WTC11 (cell line): ENCODE data around the gene PPP1R12A. TPM values are rescaled to one million over a fixed set of nuclear protein-coding genes. Genes with fewer than 3 reads are reported as not detected.

ENCODE experiments used
- ATAC-seq: fragments of 200-7000 bp; cut with Tn5 transposase; 2 replicates; pipeline ENCODE4 v1.10.0; 2021; ENCODE audit warnings: mild to moderate bottlenecking, moderate library complexity
- CTCF ChIA-PET: fragments of 300-600 bp; sonication (Branson Sonifier 250); formaldehyde crosslinking; loops from one replicate; lab custom pipeline; 2021; ENCODE audit warnings: antibody characterized with exemption; lab: Charles Lee
- POLR2A ChIA-PET: fragments of 350-600 bp; sonication (Branson Sonifier 250); formaldehyde crosslinking; loops from one replicate; lab custom pipeline; 2021; ENCODE audit warnings: antibody characterized with exemption; lab: Charles Lee
- DNase-seq: peaks from one replicate; pipeline ENCODE4 v3.0.0; 2021; ENCODE audit warnings: low spot score
- H3K27ac Mint-ChIP-seq: 2 replicates; pipeline ENCODE4 v1.8.0; 2021; ENCODE audit warnings: mixed read lengths
- H3K27me3 Mint-ChIP-seq: 2 replicates; pipeline ENCODE4 v1.8.0; 2021; ENCODE audit warnings: low read depth, mild to moderate bottlenecking, moderate library complexity, mixed read lengths
- H3K36me3 Mint-ChIP-seq: 2 replicates; pipeline ENCODE4 v1.8.0; 2021; ENCODE audit warnings: mixed read lengths
- H3K4me1 Mint-ChIP-seq: 2 replicates; pipeline ENCODE4 v1.8.0; 2022; ENCODE audit warnings: mixed read lengths
- H3K4me3 Mint-ChIP-seq: 2 replicates; pipeline ENCODE4 v1.8.0; 2021; ENCODE audit warnings: mild to moderate bottlenecking, moderate library complexity, mixed read lengths
- H3K9me3 Mint-ChIP-seq: 2 replicates; pipeline ENCODE4 v1.8.0; 2021; ENCODE audit warnings: mixed read lengths
- EMX1 ChIP-seq: fragments of 250-450 bp; sonication (Bioruptor Pico); IDR thresholded peaks from 2 replicates; pipeline ENCODE4 v1.8.0; 2021; ENCODE audit warnings: mild to moderate bottlenecking
- SMAD4 ChIP-seq: sonication (generic); formaldehyde crosslinking; IDR thresholded peaks from 2 replicates; pipeline ENCODE4 v1.8.0; 2022; ENCODE audit warnings: mild to moderate bottlenecking, missing genetic modification reagents
- total RNA-seq: library from RNA; stranded (reverse); gene quantifications from 3 replicates; pipeline ENCODE4 v1.2.3, GENCODE V29; 2021
- TF ChIP-seq, protein P1 (sequence below): sonication (generic); formaldehyde crosslinking; IDR thresholded peaks from 2 replicates; pipeline ENCODE4 v1.8.0; 2023; ENCODE audit warnings: missing genetic modification reagents
- TF ChIP-seq, protein P2 (sequence below): fragments of 200-600 bp; IDR thresholded peaks from 2 replicates; pipeline ENCODE4 v1.8.0; 2022; ENCODE audit warnings: antibody characterized with exemption
- TF ChIP-seq, protein P3 (sequence below): fragments of 250-450 bp; sonication (Bioruptor Pico); IDR thresholded peaks from 2 replicates; pipeline ENCODE4 v1.9.0; 2021; ENCODE audit warnings: moderate library complexity, mild to moderate bottlenecking, inconsistent platforms, borderline replicate concordance
- TF ChIP-seq, protein P4 (sequence below): fragments of 250-450 bp; sonication (Bioruptor Pico); IDR thresholded peaks from 2 replicates; pipeline ENCODE4 v1.9.0; 2021; ENCODE audit warnings: mild to moderate bottlenecking
- TF ChIP-seq, protein P5 (sequence below): sonication (generic); formaldehyde crosslinking; IDR thresholded peaks from 2 replicates; pipeline ENCODE4 v1.8.0; 2022; ENCODE audit warnings: mild to moderate bottlenecking, missing genetic modification reagents
- TF ChIP-seq, protein P6 (sequence below): sonication (generic); formaldehyde crosslinking; IDR thresholded peaks from 2 replicates; pipeline ENCODE4 v1.8.0; 2022; ENCODE audit warnings: mild to moderate bottlenecking, missing genetic modification reagents
- TF ChIP-seq, protein P7 (sequence below): sonication (generic); formaldehyde crosslinking; IDR thresholded peaks from 2 replicates; pipeline ENCODE4 v1.8.1; 2022; ENCODE audit warnings: low read depth, missing genetic modification reagents, borderline replicate concordance
- TF ChIP-seq, protein P8 (sequence below): sonication (generic); formaldehyde crosslinking; IDR thresholded peaks from 2 replicates; pipeline ENCODE4 v1.8.1; 2022; ENCODE audit warnings: mild to moderate bottlenecking, missing genetic modification reagents, moderate library complexity, borderline replicate concordance

The PPP1R12A gene
- total RNA-seq, 1 experiment from 2014 or later: 83.8 TPM

DNA sequence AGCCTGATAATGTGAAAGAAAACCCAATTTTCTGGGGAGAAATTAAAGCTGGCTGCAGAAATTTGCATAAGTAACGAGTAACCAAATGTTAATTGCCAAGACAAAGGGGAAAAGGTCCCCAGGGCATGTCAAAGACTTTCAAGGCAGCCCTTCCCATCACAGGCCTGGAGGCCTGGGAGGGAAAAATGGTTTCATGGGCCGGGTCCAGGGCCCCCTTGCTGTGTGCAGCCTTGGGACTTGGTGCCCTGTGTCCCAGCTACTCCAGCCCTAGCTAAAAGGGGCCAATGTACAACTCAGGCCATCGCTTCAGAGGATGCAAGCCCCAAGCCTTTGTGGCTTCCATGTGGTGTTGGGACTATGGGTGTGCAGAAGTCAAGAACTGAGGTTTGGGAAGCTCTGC is 96.5 kb downstream of the PPP1R12A start (continued):
- TF ChIP-seq, protein P1, sequence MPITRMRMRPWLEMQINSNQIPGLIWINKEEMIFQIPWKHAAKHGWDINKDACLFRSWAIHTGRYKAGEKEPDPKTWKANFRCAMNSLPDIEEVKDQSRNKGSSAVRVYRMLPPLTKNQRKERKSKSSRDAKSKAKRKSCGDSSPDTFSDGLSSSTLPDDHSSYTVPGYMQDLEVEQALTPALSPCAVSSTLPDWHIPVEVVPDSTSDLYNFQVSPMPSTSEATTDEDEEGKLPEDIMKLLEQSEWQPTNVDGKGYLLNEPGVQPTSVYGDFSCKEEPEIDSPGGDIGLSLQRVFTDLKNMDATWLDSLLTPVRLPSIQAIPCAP: no peak

DNA sequence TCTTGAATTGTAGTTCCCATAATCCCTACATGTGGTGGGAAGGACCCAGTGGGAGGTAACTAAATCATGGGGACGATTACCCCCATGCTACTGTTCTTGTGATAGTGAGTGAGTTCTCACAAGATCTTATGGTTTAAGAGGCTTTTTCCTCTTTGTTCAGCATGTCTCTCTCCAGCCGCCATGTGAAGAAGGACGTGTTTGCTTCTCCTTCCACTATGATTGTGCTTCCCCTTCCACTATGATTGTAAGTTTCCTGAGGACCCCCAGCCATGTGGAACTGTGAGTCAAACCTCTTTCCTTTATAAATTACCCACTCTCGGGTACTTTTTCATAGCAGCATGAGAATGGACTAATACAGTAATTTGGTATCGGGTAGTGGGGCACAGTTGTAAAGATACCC is 97.3 kb downstream of the PPP1R12A start:
- no peak for DNase-seq
- no peak overlapping the region for H3K27ac Mint-ChIP-seq
- H3K4me3 Mint-ChIP-seq: no peak overlapping the region
- no peak for ATAC-seq
- H3K9me3 Mint-ChIP-seq: peaks cover 31% of the 10 kb centered on the region
- TF ChIP-seq, protein P2, sequence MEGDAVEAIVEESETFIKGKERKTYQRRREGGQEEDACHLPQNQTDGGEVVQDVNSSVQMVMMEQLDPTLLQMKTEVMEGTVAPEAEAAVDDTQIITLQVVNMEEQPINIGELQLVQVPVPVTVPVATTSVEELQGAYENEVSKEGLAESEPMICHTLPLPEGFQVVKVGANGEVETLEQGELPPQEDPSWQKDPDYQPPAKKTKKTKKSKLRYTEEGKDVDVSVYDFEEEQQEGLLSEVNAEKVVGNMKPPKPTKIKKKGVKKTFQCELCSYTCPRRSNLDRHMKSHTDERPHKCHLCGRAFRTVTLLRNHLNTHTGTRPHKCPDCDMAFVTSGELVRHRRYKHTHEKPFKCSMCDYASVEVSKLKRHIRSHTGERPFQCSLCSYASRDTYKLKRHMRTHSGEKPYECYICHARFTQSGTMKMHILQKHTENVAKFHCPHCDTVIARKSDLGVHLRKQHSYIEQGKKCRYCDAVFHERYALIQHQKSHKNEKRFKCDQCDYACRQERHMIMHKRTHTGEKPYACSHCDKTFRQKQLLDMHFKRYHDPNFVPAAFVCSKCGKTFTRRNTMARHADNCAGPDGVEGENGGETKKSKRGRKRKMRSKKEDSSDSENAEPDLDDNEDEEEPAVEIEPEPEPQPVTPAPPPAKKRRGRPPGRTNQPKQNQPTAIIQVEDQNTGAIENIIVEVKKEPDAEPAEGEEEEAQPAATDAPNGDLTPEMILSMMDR: no peak
- TF ChIP-seq EMX1: no peak
- TF ChIP-seq, protein P3, sequence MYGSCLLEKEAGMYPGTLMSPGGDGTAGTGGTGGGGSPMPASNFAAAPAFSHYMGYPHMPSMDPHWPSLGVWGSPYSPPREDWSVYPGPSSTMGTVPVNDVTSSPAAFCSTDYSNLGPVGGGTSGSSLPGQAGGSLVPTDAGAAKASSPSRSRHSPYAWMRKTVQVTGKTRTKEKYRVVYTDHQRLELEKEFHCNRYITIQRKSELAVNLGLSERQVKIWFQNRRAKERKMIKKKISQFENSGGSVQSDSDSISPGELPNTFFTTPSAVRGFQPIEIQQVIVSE (CRISPR knock-in tag): no peak
- TF ChIP-seq, protein P4, sequence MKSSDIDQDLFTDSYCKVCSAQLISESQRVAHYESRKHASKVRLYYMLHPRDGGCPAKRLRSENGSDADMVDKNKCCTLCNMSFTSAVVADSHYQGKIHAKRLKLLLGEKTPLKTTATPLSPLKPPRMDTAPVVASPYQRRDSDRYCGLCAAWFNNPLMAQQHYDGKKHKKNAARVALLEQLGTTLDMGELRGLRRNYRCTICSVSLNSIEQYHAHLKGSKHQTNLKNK (CRISPR knock-in tag): no peak
- TF ChIP-seq SMAD4 (CRISPR knock-in tag): no peak
- TF ChIP-seq, protein P5, sequence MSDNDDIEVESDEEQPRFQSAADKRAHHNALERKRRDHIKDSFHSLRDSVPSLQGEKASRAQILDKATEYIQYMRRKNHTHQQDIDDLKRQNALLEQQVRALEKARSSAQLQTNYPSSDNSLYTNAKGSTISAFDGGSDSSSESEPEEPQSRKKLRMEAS (CRISPR knock-in tag): no peak
- no peaks in the 10 kb centered on the region for H3K4me1 Mint-ChIP-seq
- peaks cover 42% of the 10 kb centered on the region for H3K36me3 Mint-ChIP-seq
- peaks cover 5% of the 10 kb centered on the region; the same call in 1 of the 2 replicates for H3K27me3 Mint-ChIP-seq
- POLR2A ChIA-PET: no interaction called here
- CTCF ChIA-PET: no interaction called here

DNA sequence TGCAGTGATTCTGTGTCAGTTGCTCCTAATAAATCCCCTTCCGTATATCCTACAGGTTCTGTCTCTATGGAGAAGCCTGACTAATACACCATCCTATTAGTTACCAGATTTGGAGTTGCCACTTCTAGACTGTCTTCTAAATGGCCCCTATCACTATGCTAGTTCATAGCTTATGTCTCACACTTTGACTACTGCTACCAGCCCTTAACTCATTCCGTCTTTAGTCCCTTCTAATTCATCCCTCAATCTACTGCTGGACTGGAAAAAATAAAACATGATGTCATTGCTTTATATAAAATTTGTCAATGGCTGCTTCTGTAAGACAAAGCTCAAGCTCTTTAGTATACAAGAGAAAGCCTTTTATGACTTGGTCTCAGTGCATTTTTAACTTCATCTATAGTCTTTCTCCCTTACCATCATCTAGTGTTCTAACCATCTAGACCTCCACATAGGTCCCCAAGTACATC is 99.5 kb downstream of the PPP1R12A start:
- DNase-seq (no peak), ATAC-seq (no peak)
- TF ChIP-seq, protein P6, sequence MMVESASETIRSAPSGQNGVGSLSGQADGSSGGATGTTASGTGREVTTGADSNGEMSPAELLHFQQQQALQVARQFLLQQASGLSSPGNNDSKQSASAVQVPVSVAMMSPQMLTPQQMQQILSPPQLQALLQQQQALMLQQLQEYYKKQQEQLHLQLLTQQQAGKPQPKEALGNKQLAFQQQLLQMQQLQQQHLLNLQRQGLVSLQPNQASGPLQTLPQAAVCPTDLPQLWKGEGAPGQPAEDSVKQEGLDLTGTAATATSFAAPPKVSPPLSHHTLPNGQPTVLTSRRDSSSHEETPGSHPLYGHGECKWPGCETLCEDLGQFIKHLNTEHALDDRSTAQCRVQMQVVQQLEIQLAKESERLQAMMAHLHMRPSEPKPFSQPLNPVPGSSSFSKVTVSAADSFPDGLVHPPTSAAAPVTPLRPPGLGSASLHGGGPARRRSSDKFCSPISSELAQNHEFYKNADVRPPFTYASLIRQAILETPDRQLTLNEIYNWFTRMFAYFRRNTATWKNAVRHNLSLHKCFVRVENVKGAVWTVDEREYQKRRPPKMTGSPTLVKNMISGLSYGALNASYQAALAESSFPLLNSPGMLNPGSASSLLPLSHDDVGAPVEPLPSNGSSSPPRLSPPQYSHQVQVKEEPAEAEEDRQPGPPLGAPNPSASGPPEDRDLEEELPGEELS (CRISPR knock-in tag): no peak
- TF ChIP-seq, protein P7, sequence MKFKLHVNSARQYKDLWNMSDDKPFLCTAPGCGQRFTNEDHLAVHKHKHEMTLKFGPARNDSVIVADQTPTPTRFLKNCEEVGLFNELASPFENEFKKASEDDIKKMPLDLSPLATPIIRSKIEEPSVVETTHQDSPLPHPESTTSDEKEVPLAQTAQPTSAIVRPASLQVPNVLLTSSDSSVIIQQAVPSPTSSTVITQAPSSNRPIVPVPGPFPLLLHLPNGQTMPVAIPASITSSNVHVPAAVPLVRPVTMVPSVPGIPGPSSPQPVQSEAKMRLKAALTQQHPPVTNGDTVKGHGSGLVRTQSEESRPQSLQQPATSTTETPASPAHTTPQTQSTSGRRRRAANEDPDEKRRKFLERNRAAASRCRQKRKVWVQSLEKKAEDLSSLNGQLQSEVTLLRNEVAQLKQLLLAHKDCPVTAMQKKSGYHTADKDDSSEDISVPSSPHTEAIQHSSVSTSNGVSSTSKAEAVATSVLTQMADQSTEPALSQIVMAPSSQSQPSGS (CRISPR knock-in tag): no peak
- TF ChIP-seq, protein P8, sequence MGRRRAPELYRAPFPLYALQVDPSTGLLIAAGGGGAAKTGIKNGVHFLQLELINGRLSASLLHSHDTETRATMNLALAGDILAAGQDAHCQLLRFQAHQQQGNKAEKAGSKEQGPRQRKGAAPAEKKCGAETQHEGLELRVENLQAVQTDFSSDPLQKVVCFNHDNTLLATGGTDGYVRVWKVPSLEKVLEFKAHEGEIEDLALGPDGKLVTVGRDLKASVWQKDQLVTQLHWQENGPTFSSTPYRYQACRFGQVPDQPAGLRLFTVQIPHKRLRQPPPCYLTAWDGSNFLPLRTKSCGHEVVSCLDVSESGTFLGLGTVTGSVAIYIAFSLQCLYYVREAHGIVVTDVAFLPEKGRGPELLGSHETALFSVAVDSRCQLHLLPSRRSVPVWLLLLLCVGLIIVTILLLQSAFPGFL (CRISPR knock-in tag): no peak
- Mint-ChIP-seq H3K4me3 (no peak overlapping the region), H3K27me3 (peaks cover 5% of the 10 kb centered on the region; the same call in 1 of the 2 replicates), H3K36me3 (peaks cover 30% of the 10 kb centered on the region), H3K4me1 (no peaks in the 10 kb centered on the region), H3K27ac (no peak overlapping the region), H3K9me3 (peaks cover 27% of the 10 kb centered on the region)
- POLR2A ChIA-PET: no interaction called here
- CTCF ChIA-PET: no interaction called here
